SH-SY5Y (cell line): ENCODE data around the gene WHRN.

Experiments
- GATA2 ChIP-seq: IDR thresholded peaks from 2 replicates; pipeline ENCODE4 v1.6.1; 2011; ENCODE audit warnings: mild to moderate bottlenecking, low read depth, low read length
- GATA3 ChIP-seq: IDR thresholded peaks from 2 replicates; pipeline ENCODE4 v1.6.1; 2011; ENCODE audit warnings: low read depth, mild to moderate bottlenecking, low read length, moderate library complexity

- TF ChIP-seq GATA2 (no peak), GATA3 (no peak)
Observed at GRCh38 chr9:114424126-114424525, 81.1 kb downstream of the WHRN start.
